Osteoblast (primary cell): ENCODE data around the gene REXO5. TPM values are rescaled to one million over a fixed set of nuclear protein-coding genes. Genes with fewer than 3 reads are reported as not detected.

Experiments used
- DNase-seq: peaks from one replicate; pipeline ENCODE4 v3.0.0; 2011; ENCODE audit warnings: low spot score, mixed read lengths; ENCODE audit not compliant: insufficient read length; ENCODE audit errors: missing footprints
- H2AFZ ChIP-seq: 2 replicates; pipeline ENCODE4 v1.6.0; 2011; ENCODE audit warnings: mild to moderate bottlenecking, low read length
- H3K27ac ChIP-seq: 2 replicates; pipeline ENCODE4 v1.5.1; 2011; ENCODE audit warnings: mild to moderate bottlenecking, low read depth, low read length, moderate library complexity
- H3K27me3 ChIP-seq: 2 replicates; pipeline ENCODE4 v1.6.0; 2012; ENCODE audit warnings: mild to moderate bottlenecking, control low read depth, inconsistent platforms, low read length, moderate library complexity; ENCODE audit not compliant: insufficient read depth
- H3K36me3 ChIP-seq: 2 replicates; pipeline ENCODE4 v1.5.1; 2011; ENCODE audit warnings: mild to moderate bottlenecking, low read length, control low read depth, moderate library complexity; ENCODE audit not compliant: insufficient read depth
- H3K4me1 ChIP-seq: 2 replicates; pipeline ENCODE4 v1.5.1; 2011; ENCODE audit warnings: mild to moderate bottlenecking, low read length, control low read depth, moderate library complexity; ENCODE audit not compliant: insufficient read depth
- H3K4me2 ChIP-seq: 2 replicates; pipeline ENCODE4 v1.6.0; 2011; ENCODE audit warnings: mild to moderate bottlenecking, low read length; ENCODE audit not compliant: insufficient read depth
- H3K4me3 ChIP-seq: fragments of 200-600 bp; sonication (generic); 3 replicates; pipeline ENCODE4 v1.5.1; 2012; ENCODE audit warnings: mild to moderate bottlenecking, low read length, inconsistent platforms; ENCODE audit not compliant: insufficient read depth
- H3K79me2 ChIP-seq: 2 replicates; pipeline ENCODE4 v1.6.0; 2012; ENCODE audit warnings: mild to moderate bottlenecking, low read length, control low read depth, inconsistent platforms; ENCODE audit not compliant: insufficient read depth
- H3K9me3 ChIP-seq: 2 replicates; pipeline ENCODE4 v1.5.1; 2011; ENCODE audit warnings: low read depth, low read length, control low read depth
- H4K20me1 ChIP-seq: 2 replicates; pipeline ENCODE4 v1.6.0; 2012; ENCODE audit warnings: mild to moderate bottlenecking, low read length, control low read depth; ENCODE audit not compliant: insufficient read depth
- CTCF ChIP-seq: IDR thresholded peaks from 2 replicates; pipeline ENCODE4 v1.5.1; 2011; ENCODE audit warnings: mild to moderate bottlenecking, low read depth, low read length, moderate library complexity; ENCODE audit errors: extremely low read depth
- total RNA-seq: library from RNA; depleted of rRNA; stranded (reverse); fragments of >200 nt; gene quantifications from 2 replicates; pipeline ENCODE4 v1.2.3, GENCODE V29; 2012

The REXO5 gene
- total RNA-seq, 1 donor = 3.6 TPM

GRCh38 chr16:20774703-20775362 is 31.5 kb upstream of the REXO5 start:
- DNase-seq = peak; percentile 54
- Histone ChIP-seq H2AFZ (peak overlapping the region; percentile 57), H3K79me2 (no peaks in the 10 kb centered on the region), H3K4me2 (no peak overlapping the region), H3K36me3 (no peaks in the 10 kb centered on the region), H3K27me3 (no peaks in the 10 kb centered on the region), H3K27ac (no peak overlapping the region), H3K4me1 (no peaks in the 10 kb centered on the region), H3K9me3 (no peaks in the 10 kb centered on the region), H4K20me1 (no peaks in the 10 kb centered on the region), H3K4me3 (no peak overlapping the region)
- TF ChIP-seq CTCF = peak; percentile 88

- no peaks in the 10 kb centered on the region for H3K4me1 ChIP-seq
- H3K36me3 ChIP-seq = no peaks in the 10 kb centered on the region
- H3K9me3 ChIP-seq = no peaks in the 10 kb centered on the region
- H3K4me3 ChIP-seq = no peak overlapping the region
- H4K20me1 ChIP-seq = no peaks in the 10 kb centered on the region
- no peak overlapping the region for H3K27ac ChIP-seq
- no peaks in the 10 kb centered on the region for H3K79me2 ChIP-seq
- no peak for TF ChIP-seq CTCF
- no peak overlapping the region for H3K4me2 ChIP-seq
- no peak overlapping the region for H2AFZ ChIP-seq
- no peak for DNase-seq
- H3K27me3 ChIP-seq = no peaks in the 10 kb centered on the region
Measured at GRCh38 chr16:20781697-20782096, 24.6 kb upstream of the REXO5 start.

- Histone ChIP-seq H3K4me1 (no peaks in the 10 kb centered on the region), H3K4me2 (no peak overlapping the region), H3K36me3 (no peaks in the 10 kb centered on the region), H3K27ac (no peak overlapping the region), H3K79me2 (no peaks in the 10 kb centered on the region), H3K27me3 (no peaks in the 10 kb centered on the region), H4K20me1 (no peaks in the 10 kb centered on the region), H3K4me3 (no peak overlapping the region), H3K9me3 (no peaks in the 10 kb centered on the region), H2AFZ (no peak overlapping the region)
- TF ChIP-seq CTCF = no peak
- DNase-seq = no peak
Measured at GRCh38 chr16:20782470-20782869, 23.9 kb upstream of the REXO5 start.

- peak; percentile 22 for DNase-seq
Measured at GRCh38 chr16:20784204-20784603, 22.1 kb upstream of the REXO5 start.

More at GRCh38 chr16:20784204-20784603, 22.1 kb upstream of the REXO5 start:
- Histone ChIP-seq H4K20me1 (no peaks in the 10 kb centered on the region), H3K4me3 (no peak overlapping the region), H3K4me1 (no peaks in the 10 kb centered on the region), H3K36me3 (no peaks in the 10 kb centered on the region), H3K27me3 (no peaks in the 10 kb centered on the region), H3K9me3 (no peaks in the 10 kb centered on the region), H2AFZ (no peak overlapping the region), H3K79me2 (no peaks in the 10 kb centered on the region), H3K4me2 (no peak overlapping the region), H3K27ac (no peak overlapping the region)
- no peak for TF ChIP-seq CTCF
